Stimulated activated CD4-positive, alpha-beta T cell treated with anti-CD3 and anti-CD28 coated beads, TNF-alpha, amount 100 ng/mL, for 1 hour (primary cell): ENCODE measurements around the gene ATF6B.

Experiments
- DNase-seq, 3 donors: peaks; one replicate each; pipeline ENCODE4 v3.0.0-alpha.2; 2020; ENCODE audit warnings: low read depth in 3 of 3, low spot score in 1 of 3

Gene ATF6B

GRCh38 chr6:32127717-32128592, at the start of gene ATF6B:
Gene ATF6B, minus strand, starts transcription at chr6:32128246. Its CDS starts 39 bp downstream, at chr6:32128207.
- DNase-seq: peak; percentile 81 to 97 (median 91)

GRCh38 chr6:32177183-32177787, 49.2 kb upstream of the ATF6B start:
- DNase-seq: no peak

GRCh38 chr6:32176476-32177182, 48.6 kb upstream of the ATF6B start:
- DNase-seq: no peak

- DNase-seq: peak; percentile 91 to 97 (median 93)
Observed at GRCh38 chr6:32175711-32176475, 47.8 kb upstream of the ATF6B start, which contains the start of gene AGPAT1. Gene AGPAT1, minus strand, starts transcription at chr6:32176084. Its CDS starts 4,588 bp downstream, at chr6:32171496.

GRCh38 chr6:32175322-32175710, 47.3 kb upstream of the ATF6B start:
- DNase-seq: no peak

GRCh38 chr6:32174416-32174815, 46.4 kb upstream of the ATF6B start:
- no peak for DNase-seq

- DNase-seq: no peak
Observed at GRCh38 chr6:32173051-32173727, 45.1 kb upstream of the ATF6B start.

- DNase-seq: no peak
Observed at GRCh38 chr6:32171234-32171633, 43.2 kb upstream of the ATF6B start.

- DNase-seq: no peak
Observed at GRCh38 chr6:32170294-32170693, 42.2 kb upstream of the ATF6B start.

GRCh38 chr6:32168807-32169591, 41.0 kb upstream of the ATF6B start:
- DNase-seq: no peak

- DNase-seq: no peak
Observed at GRCh38 chr6:32168350-32168749, 40.3 kb upstream of the ATF6B start.

GRCh38 chr6:32167761-32168262, 39.8 kb upstream of the ATF6B start:
- DNase-seq: no peak

GRCh38 chr6:32167154-32167760, 39.2 kb upstream of the ATF6B start:
- DNase-seq: no peak

GRCh38 chr6:32166411-32167061, 38.5 kb upstream of the ATF6B start:
- no peak for DNase-seq

GRCh38 chr6:32164295-32164694, 36.2 kb upstream of the ATF6B start, which contains the start of gene EGFL8:
Gene EGFL8, plus strand, starts transcription at chr6:32164595. Its CDS starts 1,571 bp downstream, at chr6:32166166.
- DNase-seq: no peak

GRCh38 chr6:32163559-32164258, 35.7 kb upstream of the ATF6B start:
- no peak for DNase-seq

- DNase-seq: no peak
Observed at GRCh38 chr6:32158052-32158451, 30.0 kb upstream of the ATF6B start.

GRCh38 chr6:32156891-32157290, 28.8 kb upstream of the ATF6B start:
- DNase-seq: no peak
